A549 (cell line): ENCODE measurements around the gene PRKAR1A. TPM values are rescaled to one million over a fixed set of nuclear protein-coding genes. Genes with fewer than 3 reads are reported as not detected.
A peak's percentile ranks its signal among the peaks of the same experiment; 100 is the strongest.

ENCODE experiments used
- ATAC-seq, 2 experiments: fragments of 200-7000 bp in 1 of 2; fragments of >200 bp in 1 of 2; cut with Nextera tagmentation in 1 of 2; cut with Tn5 transposase in 1 of 2; 3 replicates each; pipeline versions ENCODE4 v1.8.0 to v1.9.1; 2018 to 2020; ENCODE audit warnings: mild to moderate bottlenecking in 1 of 2, moderate library complexity in 1 of 2
- CTCF ChIA-PET: fragments of 300-600 bp; sonication (Branson Sonifier 250); formaldehyde crosslinking; extraction: SDS; loops from one replicate; lab custom pipeline; 2021; ENCODE audit warnings: antibody characterized with exemption, inconsistent platforms; lab: Yijun Ruan, JAX
- POLR2A ChIA-PET: fragments of 350-600 bp; formaldehyde crosslinking; extraction: SDS; loops from one replicate; lab custom pipeline; 2021; ENCODE audit warnings: antibody characterized with exemption, inconsistent platforms; lab: Yijun Ruan, JAX
- DNase-seq, 2 experiments: peaks; one replicate each; pipeline versions ENCODE4 v3.0.0 to v3.0.0-alpha.2; 2011 to 2016; ENCODE audit warnings: low read depth in 1 of 2, low spot score in 1 of 2
- FAIRE-seq: peaks from 2 replicates; lab custom pipeline; 2011; peaks lifted over from hg19 to GRCh38; lab: Jason Lieb, UNC
- H3K27ac ChIP-seq, 2 experiments: fragments of >200 bp; sonication (Bioruptor Twin); formaldehyde crosslinking; 3 replicates each; pipeline ENCODE4 v1.5.1; 2016 to 2017
- H3K4me1 ChIP-seq: fragments of >200 bp; sonication (Bioruptor Twin); formaldehyde crosslinking; 3 replicates; pipeline ENCODE4 v1.6.1; 2016
- H3K4me2 ChIP-seq: fragments of >200 bp; sonication (Bioruptor Twin); formaldehyde crosslinking; 3 replicates; pipeline ENCODE4 v1.6.1; 2016
- H3K4me3 ChIP-seq: fragments of >200 bp; sonication (Bioruptor Twin); formaldehyde crosslinking; 3 replicates; pipeline ENCODE4 v1.5.1; 2016
- H3K9me3 ChIP-seq: fragments of >200 bp; sonication (Bioruptor Twin); formaldehyde crosslinking; 3 replicates; pipeline ENCODE4 v1.6.1; 2016
- BHLHE40 ChIP-seq: IDR thresholded peaks from 2 replicates; pipeline ENCODE4 v1.6.1; 2012; ENCODE audit warnings: low read depth, low read length, inconsistent platforms
- CBX8 ChIP-seq: fragments of 200-600 bp; sonication (generic); IDR thresholded peaks from 2 replicates; pipeline ENCODE4 v1.6.1; 2016
- EHMT2 ChIP-seq: fragments of 200-600 bp; sonication (generic); IDR thresholded peaks from 2 replicates; pipeline ENCODE4 v1.6.1; 2016; ENCODE audit warnings: antibody characterized with exemption, low read depth, mild to moderate bottlenecking, moderate library complexity
- EP300 ChIP-seq, 2 experiments: fragments of >200 bp; sonication (Bioruptor Twin); formaldehyde crosslinking; IDR thresholded peaks; 2 replicates in 1 of 2; 3 replicates in 1 of 2; pipeline ENCODE4 v1.6.1; 2016 to 2017
- HOXB5 ChIP-seq: fragments of 250-450 bp; sonication (Bioruptor Pico); IDR thresholded peaks from 2 replicates; pipeline ENCODE4 v1.5.0; 2020; ENCODE audit warnings: mild to moderate bottlenecking, moderate library complexity
- JUNB ChIP-seq: fragments of >200 bp; sonication (Bioruptor Twin); formaldehyde crosslinking; IDR thresholded peaks from 2 replicates; pipeline ENCODE4 v1.6.1; 2016
- KDM1A ChIP-seq: fragments of 200-600 bp; sonication (generic); IDR thresholded peaks from 2 replicates; pipeline ENCODE4 v1.6.1; 2016; ENCODE audit warnings: low read depth, mild to moderate bottlenecking
- KDM5A ChIP-seq: fragments of 200-600 bp; sonication (generic); IDR thresholded peaks from 2 replicates; pipeline ENCODE4 v1.6.1; 2016; ENCODE audit warnings: antibody characterized with exemption, mild to moderate bottlenecking
- MAFK ChIP-seq: fragments of 450-650 bp; IDR thresholded peaks from 2 replicates; pipeline ENCODE4 v1.6.1; 2014; ENCODE audit not compliant: partially characterized antibody
- MAX ChIP-seq: IDR thresholded peaks from 2 replicates; pipeline ENCODE4 v1.6.1; 2012
- NFE2L2 ChIP-seq: fragments of 150-350 bp; conservative IDR thresholded peaks from 2 replicates; pipeline ENCODE4 v1.6.1; 2014; ENCODE audit warnings: low read length
- NR3C1 ChIP-seq: fragments of >200 bp; sonication (Bioruptor Twin); formaldehyde crosslinking; IDR thresholded peaks from 3 replicates; pipeline ENCODE4 v1.6.1; 2017
- PHF8 ChIP-seq: fragments of 200-600 bp; sonication (generic); IDR thresholded peaks from 2 replicates; pipeline ENCODE4 v1.6.1; 2016; ENCODE audit warnings: low read depth, mild to moderate bottlenecking, antibody characterized with exemption, moderate library complexity, borderline replicate concordance
- POLR2A ChIP-seq: IDR thresholded peaks from 2 replicates; pipeline ENCODE4 v1.6.1; 2012; ENCODE audit warnings: mild to moderate bottlenecking, low read length
- REST ChIP-seq: fragments of 200-600 bp; sonication (generic); IDR thresholded peaks from 2 replicates; pipeline ENCODE4 v1.6.1; 2016; ENCODE audit warnings: antibody characterized with exemption, mild to moderate bottlenecking, moderate library complexity
- RFX5 ChIP-seq: fragments of 450-650 bp; IDR thresholded peaks from 2 replicates; pipeline ENCODE4 v1.7.1; 2014; ENCODE audit warnings: antibody characterized with exemption, mild to moderate bottlenecking, moderate library complexity
- RNF2 ChIP-seq: fragments of 200-600 bp; sonication (generic); IDR thresholded peaks from 2 replicates; pipeline ENCODE4 v1.6.1; 2016; ENCODE audit warnings: low read depth, mild to moderate bottlenecking, antibody characterized with exemption, moderate library complexity, borderline replicate concordance
- SMC3 ChIP-seq: fragments of >200 bp; sonication (Bioruptor Twin); formaldehyde crosslinking; IDR thresholded peaks from 3 replicates; pipeline ENCODE4 v1.6.1; 2018; ENCODE audit warnings: inconsistent platforms
- ZFP36 ChIP-seq: fragments of 450-650 bp; IDR thresholded peaks from 2 replicates; pipeline ENCODE4 v1.6.1; 2014; ENCODE audit warnings: borderline replicate concordance; ENCODE audit not compliant: partially characterized antibody
- WGBS: methylation state at CpG from one replicate; pipeline ENCODE4 v1.1.6; 2017; ENCODE audit errors: missing lambda C conversion rate; 5-methylcytosine and 5-hydroxymethylcytosine counted together
- polyA plus RNA-seq, 4 experiments: library from polyadenylated mRNA; depleted of rRNA in 3 of 4; stranded (reverse); fragments of >200 nt; fragmentation: RNase III in 1 of 4; extraction: RNeasy Plus Mini Kit Qiagen cat#74134 plus additional on column Dnase treatment in 1 of 4; gene quantifications; 2 replicates in 3 of 4; 3 replicates in 1 of 4; pipeline ENCODE4 v1.2.3, GENCODE V29; 2011 to 2017
- TF ChIP-seq, protein P1 (sequence below): fragments of >200 bp; sonication (Bioruptor Twin); formaldehyde crosslinking; IDR thresholded peaks from 2 replicates; pipeline ENCODE4 v1.6.1; 2016
- TF ChIP-seq, protein P2 (sequence below): IDR thresholded peaks from 2 replicates; pipeline ENCODE4 v1.6.1; 2012; ENCODE audit warnings: low read depth, borderline replicate concordance

The PRKAR1A gene
- polyA plus RNA-seq, 2 of the 4 experiments (the other 2 are of a cell fraction): 239 to 370 TPM

GRCh38 chr17:68513932-68514331 lies 1.7 kb downstream of the PRKAR1A start:
- ATAC-seq (no peak), DNase-seq (no peak), FAIRE-seq (no peak)
- H3K4me2 ChIP-seq: peak overlapping the region; percentile 90
- H3K27ac ChIP-seq: peak overlapping the region; percentile 95 to 96
- ChIA-PET POLR2A (no interaction called here), CTCF (interaction anchor here (0.6 to 1.2 kb wide), 2 partner anchors 16 to 137 kb away, joined by 3 read pairs; no protein-coding TSS in a partner anchor)
- WGBS: 10% methylated on average over 3 of the region's 3 CpGs
- no peaks in the 10 kb centered on the region for H3K9me3 ChIP-seq
- H3K4me1 ChIP-seq: peaks cover 22% of the 10 kb centered on the region
- TF ChIP-seq, protein P1, sequence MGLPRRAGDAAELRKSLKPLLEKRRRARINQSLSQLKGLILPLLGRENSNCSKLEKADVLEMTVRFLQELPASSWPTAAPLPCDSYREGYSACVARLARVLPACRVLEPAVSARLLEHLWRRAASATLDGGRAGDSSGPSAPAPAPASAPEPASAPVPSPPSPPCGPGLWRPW: no peak
- TF ChIP-seq HOXB5 (CRISPR knock-in tag) (no peak), CBX8 (no peak), REST (no peak), SMC3 (no peak), NR3C1 (no peak), JUNB (no peak), KDM5A (no peak), RNF2 (no peak), POLR2A (no peak), RFX5 (no peak), EP300 (IDR thresholded peaks at IDR 0.05) (no peak), NFE2L2 (no peak), PHF8 (no peak)
- TF ChIP-seq, protein P2, sequence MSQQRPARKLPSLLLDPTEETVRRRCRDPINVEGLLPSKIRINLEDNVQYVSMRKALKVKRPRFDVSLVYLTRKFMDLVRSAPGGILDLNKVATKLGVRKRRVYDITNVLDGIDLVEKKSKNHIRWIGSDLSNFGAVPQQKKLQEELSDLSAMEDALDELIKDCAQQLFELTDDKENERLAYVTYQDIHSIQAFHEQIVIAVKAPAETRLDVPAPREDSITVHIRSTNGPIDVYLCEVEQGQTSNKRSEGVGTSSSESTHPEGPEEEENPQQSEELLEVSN: no peak
- TF ChIP-seq, all 56 proteins: peak for 0
- H3K4me3 ChIP-seq: peak overlapping the region; percentile 80

- CTCF ChIA-PET: interaction anchor here (1.0 to 1.2 kb wide), 2 partner anchors 17 to 19 kb away, joined by 3 read pairs; no protein-coding TSS in a partner anchor
- TF ChIP-seq MAFK (no peak), RNF2 (no peak), EHMT2 (no peak), MAX (no peak), ZFP36 (no peak), KDM1A (no peak), BHLHE40 (no peak)
- TF ChIP-seq, all 56 proteins: peak for 0
- Histone ChIP-seq H3K9me3 (no peaks in the 10 kb centered on the region), H3K4me2 (peak overlapping the region; percentile 90), H3K4me3 (no peak overlapping the region), H3K27ac (no peak overlapping the region), H3K4me1 (peaks cover 22% of the 10 kb centered on the region)
- FAIRE-seq (no peak), DNase-seq (peak in 1 of 2 experiments; percentile 20), ATAC-seq (no peak)
- POLR2A ChIA-PET: no interaction called here
- WGBS: 75% methylated on average over 15 of the region's 15 CpGs
These were observed 2.8 kb downstream of the PRKAR1A start for GRCh38 chr17:68514831-68515635.
